ENCODE data around the gene LRP1. TPM values are rescaled to one million over a fixed set of nuclear protein-coding genes. Genes with fewer than 3 reads are reported as not detected.

LRP1 gene
- polyA plus RNA-seq, 1 donor (not counting 4 experiments of a cell fraction or from before 2014, with no cell fraction given) = 4.9 TPM

GRCh38 chr12:57201631-57202030, 73.3 kb downstream of the LRP1 start:
- no peak for DNase-seq (ENCODE audit: low read depth, low spot score)
- H3K36me3 ChIP-seq (ENCODE audit: control insufficient read depth in 2 of 2, extremely low read depth in 1 of 2, insufficient read depth in 2 of 2, low read length in 2 of 2) = peaks cover 0 to 39% of the 10 kb centered on the region in 2 experiments
- H3K9ac ChIP-seq (ENCODE audit: control insufficient read depth, extremely low read depth, insufficient read depth, low read length) = no peak overlapping the region
- H3K4me1 ChIP-seq (ENCODE audit: control insufficient read depth, extremely low read depth, insufficient read depth, low read length) = no peaks in the 10 kb centered on the region
- TF ChIP-seq EZH2 (IDR thresholded peaks at IDR 0.05; ENCODE audit: low read length) = no peak
- H3K27me3 ChIP-seq (ENCODE audit: control insufficient read depth, extremely low read depth, insufficient read depth, low read length) = no peaks in the 10 kb centered on the region
- H3K9me3 ChIP-seq (ENCODE audit: control insufficient read depth, low read depth, low read length) = no peaks in the 10 kb centered on the region
- no peaks in the 10 kb centered on the region for H3K9me1 ChIP-seq (ENCODE audit: control insufficient read depth, extremely low read depth, insufficient read depth, low read length)
- H4K20me1 ChIP-seq (ENCODE audit: control insufficient read depth, extremely low read depth, insufficient read depth, low read length) = no peaks in the 10 kb centered on the region
- no peak for FAIRE-seq
- H3K27ac ChIP-seq (ENCODE audit: control insufficient read depth, insufficient read depth, low read length) = no peak overlapping the region
- H3K79me2 ChIP-seq (ENCODE audit: control insufficient read depth, insufficient read depth, low read length) = no peaks in the 10 kb centered on the region
- dilution Hi-C loops (cut with MboI; ENCODE audit: extremely low pct_ligation_motif_present, low sequenced_read_pairs) = no loop called here
- no peak overlapping the region for H3K4me3 ChIP-seq (ENCODE audit: control insufficient read depth in 2 of 3, extremely low read depth in 1 of 3, insufficient read depth in 2 of 3, low read depth in 1 of 3, low read length in 3 of 3)
- H2AFZ ChIP-seq (ENCODE audit: control insufficient read depth, low read length) = no peak overlapping the region
- no peak overlapping the region for H3K4me2 ChIP-seq (ENCODE audit: control insufficient read depth, extremely low read depth, insufficient read depth, low read depth, low read length)

GRCh38 chr12:57202321-57202720, 74.0 kb downstream of the LRP1 start:
- Histone ChIP-seq H3K27me3 (ENCODE audit: control insufficient read depth, extremely low read depth, insufficient read depth, low read length) (no peaks in the 10 kb centered on the region), H3K4me3 (ENCODE audit: control insufficient read depth in 2 of 3, extremely low read depth in 1 of 3, insufficient read depth in 2 of 3, low read depth in 1 of 3, low read length in 3 of 3) (no peak overlapping the region), H3K27ac (ENCODE audit: control insufficient read depth, insufficient read depth, low read length) (no peak overlapping the region), H3K79me2 (ENCODE audit: control insufficient read depth, insufficient read depth, low read length) (no peaks in the 10 kb centered on the region), H3K9me1 (ENCODE audit: control insufficient read depth, extremely low read depth, insufficient read depth, low read length) (no peaks in the 10 kb centered on the region), H3K9me3 (ENCODE audit: control insufficient read depth, low read depth, low read length) (no peaks in the 10 kb centered on the region), H4K20me1 (ENCODE audit: control insufficient read depth, extremely low read depth, insufficient read depth, low read length) (no peaks in the 10 kb centered on the region), H3K36me3 (ENCODE audit: control insufficient read depth in 2 of 2, extremely low read depth in 1 of 2, insufficient read depth in 2 of 2, low read length in 2 of 2) (peaks cover 0 to 36% of the 10 kb centered on the region in 2 experiments), H2AFZ (ENCODE audit: control insufficient read depth, low read length) (no peak overlapping the region), H3K4me2 (ENCODE audit: control insufficient read depth, extremely low read depth, insufficient read depth, low read depth, low read length) (no peak overlapping the region), H3K9ac (ENCODE audit: control insufficient read depth, extremely low read depth, insufficient read depth, low read length) (no peak overlapping the region), H3K4me1 (ENCODE audit: control insufficient read depth, extremely low read depth, insufficient read depth, low read length) (no peaks in the 10 kb centered on the region)
- TF ChIP-seq EZH2 (IDR thresholded peaks at IDR 0.05; ENCODE audit: low read length) (no peak), CTCF (optimal IDR thresholded peaks at IDR 0.05 in 1 of 3, IDR thresholded peaks at IDR 0.05 in 1 of 3, conservative IDR thresholded peaks at IDR 0.05 in 1 of 3; ENCODE audit: extremely low read depth in 1 of 3, insufficient read depth in 2 of 3, low read length in 3 of 3) (no peak)
- FAIRE-seq = no peak
- dilution Hi-C loops (cut with MboI; ENCODE audit: extremely low pct_ligation_motif_present, low sequenced_read_pairs) = no loop called here
- no peak for DNase-seq (ENCODE audit: low read depth, low spot score)

- Histone ChIP-seq H3K4me2 (ENCODE audit: control insufficient read depth, extremely low read depth, insufficient read depth, low read depth, low read length) (no peak overlapping the region), H3K9ac (ENCODE audit: control insufficient read depth, extremely low read depth, insufficient read depth, low read length) (no peak overlapping the region), H3K27me3 (ENCODE audit: control insufficient read depth, extremely low read depth, insufficient read depth, low read length) (no peaks in the 10 kb centered on the region), H3K4me1 (ENCODE audit: control insufficient read depth, extremely low read depth, insufficient read depth, low read length) (no peaks in the 10 kb centered on the region), H3K27ac (ENCODE audit: control insufficient read depth, insufficient read depth, low read length) (no peak overlapping the region), H3K36me3 (ENCODE audit: control insufficient read depth in 2 of 2, extremely low read depth in 1 of 2, insufficient read depth in 2 of 2, low read length in 2 of 2) (peaks cover 0 to 31% of the 10 kb centered on the region in 2 experiments), H4K20me1 (ENCODE audit: control insufficient read depth, extremely low read depth, insufficient read depth, low read length) (no peaks in the 10 kb centered on the region), H3K9me1 (ENCODE audit: control insufficient read depth, extremely low read depth, insufficient read depth, low read length) (no peaks in the 10 kb centered on the region), H3K79me2 (ENCODE audit: control insufficient read depth, insufficient read depth, low read length) (no peaks in the 10 kb centered on the region), H2AFZ (ENCODE audit: control insufficient read depth, low read length) (no peak overlapping the region), H3K9me3 (ENCODE audit: control insufficient read depth, low read depth, low read length) (no peaks in the 10 kb centered on the region), H3K4me3 (ENCODE audit: control insufficient read depth in 2 of 3, extremely low read depth in 1 of 3, insufficient read depth in 2 of 3, low read depth in 1 of 3, low read length in 3 of 3) (no peak overlapping the region)
- FAIRE-seq (no peak), DNase-seq (ENCODE audit: low read depth, low spot score) (no peak)
- dilution Hi-C loops (cut with MboI; ENCODE audit: extremely low pct_ligation_motif_present, low sequenced_read_pairs) = no loop called here
- TF ChIP-seq CTCF (optimal IDR thresholded peaks at IDR 0.05 in 1 of 3, IDR thresholded peaks at IDR 0.05 in 1 of 3, conservative IDR thresholded peaks at IDR 0.05 in 1 of 3; ENCODE audit: extremely low read depth in 1 of 3, insufficient read depth in 2 of 3, low read length in 3 of 3) = no peak
- no peak for TF ChIP-seq EZH2 (IDR thresholded peaks at IDR 0.05; ENCODE audit: low read length)
Measured at GRCh38 chr12:57203201-57203600, 74.9 kb downstream of the LRP1 start.
